GM19035 (cell line): Measurements from ENCODE around the gene PAGE5.

Source experiments
- ATAC-seq: cut with Tn5 transposase; IDR thresholded peaks from one replicate; pipeline ENCODE4 v1.9.1; 2021; ENCODE audit not compliant: unreplicated experiment

Gene PAGE5, protein sequence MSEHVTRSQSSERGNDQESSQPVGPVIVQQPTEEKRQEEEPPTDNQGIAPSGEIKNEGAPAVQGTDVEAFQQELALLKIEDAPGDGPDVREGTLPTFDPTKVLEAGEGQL

DNA sequence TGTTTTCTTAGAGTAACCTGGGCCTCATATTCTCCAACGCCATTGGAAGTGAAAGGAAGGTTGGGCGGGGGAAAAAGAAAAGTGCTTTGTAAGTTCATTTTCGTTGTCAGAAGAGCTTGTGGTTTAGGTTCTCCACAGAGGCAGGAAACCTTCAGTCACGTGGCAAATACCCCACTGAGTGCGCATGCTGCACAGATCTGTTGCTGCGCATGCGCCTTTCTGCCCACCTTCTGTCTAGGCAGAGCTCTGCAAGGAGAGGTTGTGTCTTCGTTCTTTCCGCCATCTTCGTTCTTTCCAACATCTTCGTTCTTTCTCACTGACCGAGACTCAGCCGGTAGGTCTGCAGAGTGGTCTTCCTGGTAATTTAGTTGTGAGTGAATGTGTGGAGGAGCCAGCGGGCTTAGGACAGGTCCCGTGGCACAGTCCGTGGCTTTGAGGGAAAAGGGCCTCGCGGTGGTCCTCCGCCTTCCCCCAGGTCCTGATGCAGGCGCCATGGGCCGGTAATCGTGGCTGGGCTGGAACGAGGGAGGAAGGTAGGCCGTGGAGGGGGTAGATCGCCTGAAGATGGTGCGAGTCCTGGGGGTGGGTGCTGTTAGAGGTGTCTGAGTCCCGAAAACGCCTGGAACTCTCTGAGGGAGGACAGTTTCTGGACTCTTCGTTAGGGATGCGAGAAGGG is at the start of gene PAGE5:
PAGE5 (plus strand) TSS at position 228 of the 676 bp plus-strand sequence. CDS start 1,037 bp downstream, outside the sequence.
- no peak for ATAC-seq

DNA sequence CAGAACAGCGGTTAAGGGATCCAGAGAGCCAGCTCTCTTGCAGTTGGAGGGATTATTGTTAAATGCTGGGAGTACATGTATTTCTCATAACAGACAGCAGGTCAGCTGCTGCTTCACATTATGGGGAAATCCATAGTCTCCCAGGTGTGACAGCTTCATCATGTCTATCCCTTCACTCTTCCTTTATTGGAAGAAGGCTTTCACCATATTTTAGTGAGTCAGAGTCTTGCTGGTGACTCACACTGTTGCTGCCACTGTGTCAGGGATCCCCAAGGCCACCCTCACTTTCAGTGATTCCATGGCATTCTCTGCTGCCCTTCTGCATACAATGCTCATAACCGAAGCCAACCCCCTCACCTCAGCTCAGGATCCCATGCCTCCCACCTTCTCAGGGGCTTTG is 32.9 kb upstream of the PAGE5 start:
- no peak for ATAC-seq

DNA sequence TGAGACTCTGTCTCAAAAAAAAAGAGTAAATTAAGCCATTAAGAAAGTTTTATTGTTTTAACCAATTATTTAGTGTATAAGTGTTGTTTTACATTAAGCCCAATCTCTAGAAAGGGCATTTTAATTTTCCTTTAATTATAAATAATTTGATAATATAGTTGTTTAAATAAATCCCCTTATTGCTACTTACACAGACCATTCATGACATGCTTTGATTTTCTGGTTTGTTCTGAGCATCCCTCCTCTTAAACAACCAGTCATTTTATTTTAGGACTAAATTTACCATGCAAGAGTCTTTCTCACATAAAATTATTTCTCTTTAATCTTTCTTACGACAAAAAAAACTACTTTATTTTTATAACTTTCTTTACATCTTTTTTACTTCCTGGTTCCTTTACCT is 23.5 kb upstream of the PAGE5 start:
- ATAC-seq, result no peak

DNA sequence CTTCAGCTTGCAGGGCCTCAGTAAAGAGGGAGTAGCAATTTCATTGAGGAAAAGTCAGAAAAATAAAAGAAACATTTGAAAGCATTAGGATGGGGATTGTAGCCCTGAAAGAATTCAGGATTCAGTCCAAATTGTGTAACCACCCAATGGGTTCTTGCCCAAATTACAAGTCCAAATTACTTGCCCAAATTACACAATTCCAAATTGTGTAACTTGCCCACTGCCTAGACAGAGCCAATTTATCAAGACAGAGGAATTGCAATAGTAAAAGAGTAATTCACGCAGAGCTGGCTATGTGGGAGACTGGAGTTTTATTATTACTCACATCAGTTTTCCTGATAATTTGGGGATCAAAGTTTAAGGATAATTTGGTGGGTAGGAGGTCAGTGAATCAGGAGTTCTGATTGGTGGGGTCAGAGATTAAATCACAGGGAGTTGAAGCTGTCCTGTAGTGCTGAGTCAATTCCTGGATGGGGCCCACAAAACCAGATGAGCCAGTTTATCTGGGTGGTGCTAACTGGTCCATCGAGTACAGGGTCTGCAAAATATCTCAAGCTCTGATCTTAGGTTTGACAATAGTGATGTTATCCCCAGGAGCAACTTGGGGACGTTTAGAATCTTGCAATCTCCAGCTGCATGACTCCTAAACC is 18.1 kb upstream of the PAGE5 start:
- ATAC-seq, result no peak

DNA sequence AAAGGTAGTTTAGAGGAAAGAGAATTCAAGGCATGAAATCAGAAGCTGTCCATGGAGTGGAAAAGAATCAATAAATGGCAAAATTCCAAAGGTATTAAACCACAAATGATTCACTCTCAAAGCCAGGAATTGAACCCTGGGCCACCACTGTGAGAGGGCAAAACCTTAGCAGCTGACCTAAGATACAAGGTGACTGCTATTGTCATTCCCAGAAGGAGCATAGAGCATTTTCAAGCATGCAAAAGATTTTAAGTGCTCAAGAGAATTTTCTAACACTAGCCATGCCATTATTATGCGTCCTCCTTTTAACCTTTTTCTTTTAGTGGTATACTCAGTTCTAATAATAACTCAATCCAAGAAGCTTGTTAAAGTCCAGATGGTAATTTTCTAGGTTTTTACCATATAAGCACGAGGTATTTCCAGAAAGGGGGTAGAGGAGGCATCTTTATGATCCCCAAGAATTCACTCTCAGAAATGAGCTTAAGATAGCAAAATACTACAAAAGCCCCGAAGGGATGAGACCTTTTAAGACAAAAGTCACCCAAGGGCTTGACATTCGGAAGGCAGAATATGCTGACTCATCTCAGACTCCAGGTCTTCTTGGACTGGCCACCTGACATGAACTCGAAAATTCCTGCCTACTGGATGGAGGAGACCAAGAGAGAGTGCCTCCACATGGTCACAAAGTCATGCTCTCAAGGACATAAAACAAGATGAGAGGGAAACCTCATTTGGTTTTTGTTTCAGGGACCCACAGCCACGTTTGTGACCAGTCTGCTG is 13.8 kb upstream of the PAGE5 start:
- ATAC-seq, result no peak

DNA sequence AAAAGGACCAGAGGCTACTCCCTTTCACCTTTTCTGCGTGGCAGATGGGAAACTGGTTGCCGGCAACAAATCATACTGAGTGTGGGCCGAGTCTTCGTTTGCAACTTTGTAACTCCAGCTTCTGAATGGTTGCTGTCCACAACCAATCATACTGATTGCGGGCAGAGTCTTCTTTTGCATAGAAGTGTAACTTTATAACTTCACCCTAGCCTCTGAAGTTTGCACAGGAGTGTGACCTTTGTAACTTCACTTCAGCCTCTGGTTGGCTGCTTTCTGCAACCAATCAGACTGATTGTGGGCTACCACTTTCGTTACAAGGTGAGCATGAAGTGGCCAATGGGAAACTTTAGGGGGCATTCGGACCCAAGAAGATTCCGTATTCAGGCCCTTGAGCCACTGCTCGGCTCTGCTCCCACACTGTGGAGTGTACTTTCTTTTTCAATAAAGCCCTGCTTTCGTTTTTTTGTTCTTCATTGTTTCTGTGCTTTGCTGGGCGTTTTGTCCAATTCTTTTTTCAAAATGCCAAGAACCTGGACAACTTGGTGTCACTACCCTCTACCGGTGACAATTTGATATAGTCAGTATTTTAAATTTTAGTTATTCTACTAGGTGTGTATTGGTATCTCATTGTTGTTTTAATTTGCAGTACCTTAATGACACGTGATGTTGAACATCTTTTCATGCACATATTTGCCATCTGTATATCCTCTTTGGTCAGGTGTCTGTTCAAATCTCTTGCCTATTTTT is 9.0 kb upstream of the PAGE5 start:
- ATAC-seq, result no peak

DNA sequence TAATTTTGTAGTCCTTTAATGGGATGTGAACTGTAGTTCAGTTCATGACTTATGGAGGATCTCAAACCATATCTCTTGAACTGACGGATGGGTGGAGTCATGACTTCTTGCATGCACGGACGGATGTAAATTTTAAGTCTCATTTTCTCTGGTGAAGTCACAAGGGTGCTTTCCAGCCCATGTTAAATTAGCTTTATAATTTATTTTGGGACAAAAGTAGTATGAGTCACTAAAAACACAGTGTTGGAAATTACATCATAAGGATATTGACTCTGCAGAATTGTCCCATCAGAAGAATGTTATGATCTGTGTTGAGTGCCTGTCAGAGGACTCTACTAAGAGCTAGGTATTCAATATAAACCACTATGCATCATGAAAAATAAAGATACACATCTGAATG is 6.8 kb upstream of the PAGE5 start:
- no peak for ATAC-seq

DNA sequence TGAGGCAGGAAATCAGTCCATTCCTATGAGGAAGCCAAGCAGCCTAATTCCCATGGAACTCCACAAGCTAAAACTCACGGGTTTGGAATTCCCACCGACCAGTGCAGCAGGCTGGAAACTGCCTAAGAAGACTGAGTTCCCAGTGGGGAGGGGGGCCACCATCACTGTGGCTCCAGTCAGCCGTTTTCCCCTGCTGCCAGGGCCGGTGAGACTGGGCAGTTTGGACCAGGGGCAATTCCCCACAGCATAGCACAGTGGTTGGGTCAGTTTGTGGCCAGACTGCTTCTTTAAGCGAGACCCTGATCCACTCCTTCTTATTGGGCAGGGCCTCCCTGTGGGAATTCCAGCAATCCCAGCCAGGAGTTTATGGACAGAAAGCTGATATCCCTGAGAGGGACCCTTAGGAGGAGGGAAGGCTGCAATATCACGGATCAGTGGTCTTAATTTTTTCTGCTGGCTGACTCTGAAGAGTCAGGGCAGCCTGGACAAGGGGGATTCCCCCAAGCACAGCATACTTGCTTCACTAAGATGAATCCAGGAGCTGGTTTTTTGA is 20.7 kb downstream of the PAGE5 start:
- no peak for ATAC-seq

DNA sequence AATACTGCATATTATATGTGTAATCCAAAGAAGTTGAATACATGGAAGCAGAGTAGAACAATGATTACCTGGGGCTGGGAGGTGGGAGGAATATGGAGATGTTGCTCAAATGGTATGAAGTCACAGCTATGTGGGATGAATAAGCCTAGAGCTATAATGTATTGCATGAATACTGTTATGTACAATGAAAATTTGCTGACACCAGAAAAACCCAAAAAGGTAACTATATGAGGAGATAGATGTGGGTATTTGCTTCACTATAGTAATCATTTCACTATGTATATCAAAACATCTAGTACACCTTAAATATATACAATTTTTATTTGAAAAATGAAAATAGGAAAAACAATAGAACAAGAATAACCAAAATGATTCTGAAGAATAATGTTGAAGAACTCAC is 33.4 kb downstream of the PAGE5 start:
- ATAC-seq, result no peak

DNA sequence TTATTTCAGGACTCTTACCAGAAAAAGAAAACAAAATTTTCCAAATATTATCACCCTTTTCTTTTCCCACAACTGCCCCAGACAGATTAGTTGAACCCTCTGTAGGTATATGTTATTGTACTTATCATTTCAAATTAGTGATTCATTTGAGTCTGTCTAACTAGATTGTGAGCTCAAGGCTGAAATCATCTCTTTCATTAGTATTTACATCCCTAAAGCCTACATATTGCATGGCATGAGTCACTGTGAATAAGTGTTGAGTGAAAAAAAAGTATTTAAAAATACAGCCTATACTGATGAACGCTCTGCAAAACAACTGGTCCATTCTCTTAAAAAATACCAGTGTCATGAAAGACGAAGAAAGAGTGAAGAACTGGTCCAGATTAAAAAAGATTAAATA is 40.7 kb downstream of the PAGE5 start:
- no peak for ATAC-seq

DNA sequence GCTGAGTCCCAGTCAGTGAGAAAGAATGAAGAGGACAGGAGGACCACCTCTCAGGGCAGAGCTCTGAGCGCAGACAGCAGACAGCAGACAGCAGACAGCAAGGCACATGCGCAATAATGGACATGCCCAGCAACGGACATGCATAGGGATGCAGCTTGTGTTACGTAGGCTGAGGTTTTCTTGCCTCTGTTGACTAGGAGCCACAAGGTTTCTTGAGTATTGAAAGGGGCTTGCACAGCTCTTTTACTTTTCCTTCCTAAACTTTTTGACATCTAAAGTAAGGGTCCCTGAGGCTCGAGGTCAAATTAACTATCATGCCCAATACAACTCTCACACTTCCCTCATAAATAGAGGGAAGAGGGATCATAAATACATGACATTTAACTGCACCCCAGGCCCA is 44.7 kb downstream of the PAGE5 start, which contains the start of gene PAGE3:
PAGE3 (minus strand) TSS at position 101 of the 400 bp plus-strand sequence. CDS start 1,013 bp downstream, outside the sequence.
- no peak for ATAC-seq
